Measurements from ENCODE around the gene LRRIQ4.
A peak's percentile ranks its signal among the peaks of the same experiment; 100 is the strongest.

LRRIQ4 gene

GRCh38 chr3:169861871-169862270 lies 49.2 kb downstream of the LRRIQ4 start:
- no peak for DNase-seq

GRCh38 chr3:169863458-169863899 lies 50.8 kb downstream of the LRRIQ4 start:
- DNase-seq, result peak; percentile 61 to 87 (median 63)

- no peak for DNase-seq
Measured at GRCh38 chr3:169864270-169864669, 51.6 kb downstream of the LRRIQ4 start.

DNA sequence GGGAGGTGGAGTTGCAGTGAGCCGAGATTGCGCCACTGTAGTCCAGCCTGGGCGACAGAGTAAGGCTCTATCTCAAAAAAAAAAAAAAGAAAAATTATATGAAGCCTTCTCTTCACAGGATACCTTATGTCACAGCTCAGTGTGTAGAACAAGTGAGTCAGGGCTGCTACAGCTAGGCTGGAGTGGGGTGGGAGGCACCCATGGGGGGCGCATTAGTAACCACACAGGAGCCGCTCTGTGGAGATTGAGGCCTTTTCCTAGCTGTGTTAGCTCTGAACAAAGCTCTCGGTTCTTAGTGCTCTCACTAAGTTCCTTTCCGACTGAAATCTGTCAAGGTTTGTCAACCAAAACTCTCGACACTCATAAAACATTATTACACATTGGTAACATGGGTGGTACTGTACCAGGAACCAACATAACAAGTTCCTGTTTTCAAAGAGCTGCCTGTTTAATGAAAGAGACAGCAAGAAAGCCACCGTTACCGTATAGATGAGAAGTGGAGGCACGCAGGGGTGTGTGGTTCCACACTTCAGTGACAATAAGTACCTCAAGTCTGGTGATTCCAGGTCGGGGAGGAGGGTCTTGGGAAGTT lies 52.6 kb downstream of the LRRIQ4 start:
- no peak for DNase-seq

GRCh38 chr3:169867584-169868210 lies 55.0 kb downstream of the LRRIQ4 start:
- DNase-seq, result no peak

- no peak for DNase-seq
Measured at GRCh38 chr3:169868369-169868768, 55.7 kb downstream of the LRRIQ4 start.

- peak in 1 of 3 experiments; percentile 56 for DNase-seq
Measured at GRCh38 chr3:169869484-169870220, 57.0 kb downstream of the LRRIQ4 start, which contains the start of gene LRRC31. Gene LRRC31 (minus strand): TSS chr3:169869935. CDS start chr3:169869807, 128 bp downstream.

- DNase-seq, result no peak
Measured at GRCh38 chr3:169871129-169871886, 58.6 kb downstream of the LRRIQ4 start.

- no peak for DNase-seq
Measured at GRCh38 chr3:169879013-169879557, 66.4 kb downstream of the LRRIQ4 start.

DNA sequence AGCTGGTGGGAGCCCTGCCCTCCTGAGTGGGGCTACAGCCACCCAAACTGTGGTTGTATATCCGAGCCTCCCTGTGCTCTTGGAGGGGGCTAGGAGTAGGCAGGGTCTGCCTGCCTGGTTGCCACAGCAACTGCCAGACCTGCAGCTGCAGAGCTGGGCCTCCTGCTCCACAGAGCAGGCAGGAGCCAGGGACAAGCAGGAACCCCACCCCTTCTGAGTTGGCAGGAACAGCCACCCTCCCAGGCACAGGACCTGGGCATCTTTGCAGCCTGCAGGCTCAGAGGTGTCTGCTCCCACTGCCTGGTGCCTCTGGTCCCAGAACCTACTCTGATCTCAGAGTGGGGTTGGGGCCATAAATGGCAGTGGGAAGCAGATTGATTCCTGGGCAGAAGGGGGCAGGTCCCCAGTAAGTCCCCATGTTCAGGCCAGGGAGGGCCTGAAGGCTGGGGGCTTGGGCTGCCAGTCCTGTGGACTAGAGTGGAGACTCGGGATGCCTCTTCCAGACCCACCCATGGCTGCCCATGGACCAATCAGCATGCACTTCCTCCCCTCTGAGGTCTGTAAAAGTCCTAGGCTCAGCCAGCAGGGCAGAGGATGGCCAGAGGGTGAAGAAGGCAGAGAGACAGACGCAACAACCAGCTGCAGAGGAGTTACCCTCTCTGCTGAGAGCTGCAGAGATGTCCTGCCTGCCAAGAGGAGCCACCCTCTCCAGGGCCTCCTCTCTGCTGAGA lies 67.3 kb downstream of the LRRIQ4 start:
- DNase-seq, result no peak

- no peak for DNase-seq
Measured at GRCh38 chr3:169880576-169881250, 68.0 kb downstream of the LRRIQ4 start.

DNA sequence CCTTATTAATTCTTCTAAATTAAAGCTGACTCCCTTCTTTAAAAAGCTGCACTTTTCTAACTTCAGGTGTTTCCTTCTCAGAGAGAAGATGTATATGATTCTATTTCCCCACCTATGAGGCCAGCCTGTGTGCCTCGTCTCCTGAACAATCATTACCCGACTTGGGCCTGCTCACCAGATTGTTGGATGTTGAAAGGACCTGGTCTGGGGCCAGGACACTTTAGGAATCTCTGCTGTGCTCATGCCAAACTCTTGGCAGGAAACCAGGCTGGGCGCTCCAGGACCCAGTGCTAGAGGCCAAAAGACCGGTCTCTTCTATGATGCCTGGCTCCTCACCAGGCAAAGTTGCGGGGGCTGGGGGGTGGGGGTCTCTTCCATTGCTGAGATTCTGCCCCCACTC lies 74.0 kb downstream of the LRRIQ4 start:
- no peak for DNase-seq

All from NCI-H1417 (cell line).